HepG2 (cell line): ENCODE measurements around the gene CDC34. TPM values are rescaled to one million over a fixed set of nuclear protein-coding genes. Genes with fewer than 3 reads are reported as not detected.

Experiments
- ADNP ChIP-seq: sonication (generic); formaldehyde crosslinking; IDR thresholded peaks from 2 replicates; pipeline ENCODE4 v1.4.0; 2020; ENCODE audit warnings: missing genetic modification reagents
- AGO1 ChIP-seq: fragments of 200-400 bp; formaldehyde crosslinking; IDR thresholded peaks from 2 replicates; pipeline ENCODE4 v1.6.1; 2017; ENCODE audit warnings: mild to moderate bottlenecking, low read depth, low read length, moderate library complexity; ENCODE audit not compliant: poor library complexity, severe bottlenecking
- CHD4 ChIP-seq: fragments of 200-600 bp; sonication (generic); IDR thresholded peaks from 2 replicates; pipeline ENCODE4 v1.7.0; 2017; ENCODE audit warnings: mild to moderate bottlenecking, low read length, borderline replicate concordance
- HBP1 ChIP-seq: IDR thresholded peaks from 2 replicates; pipeline ENCODE4 v1.6.1; 2016; ENCODE audit warnings: low read depth, control low read depth
- HDAC2 ChIP-seq: sonication (generic); formaldehyde crosslinking; IDR thresholded peaks from 2 replicates; pipeline ENCODE4 v1.4.0; 2020; ENCODE audit warnings: missing genetic modification reagents
- MAZ ChIP-seq, 2 experiments: sonication (generic) in 1 of 2; formaldehyde crosslinking in 1 of 2; IDR thresholded peaks; 2 replicates each; pipeline versions ENCODE4 v1.5.0 to v1.6.1; 2012 to 2020; ENCODE audit warnings: low read depth in 2 of 2, mild to moderate bottlenecking in 2 of 2, borderline replicate concordance in 1 of 2, improper control_type of control experiment in 1 of 2, low read length in 1 of 2, missing genetic modification reagents in 1 of 2, moderate library complexity in 1 of 2
- PATZ1 ChIP-seq: sonication (generic); formaldehyde crosslinking; IDR thresholded peaks from 2 replicates; pipeline ENCODE4 v1.4.0; 2020; ENCODE audit warnings: missing genetic modification reagents
- RORA ChIP-seq: sonication (generic); formaldehyde crosslinking; IDR thresholded peaks from 2 replicates; pipeline ENCODE4 v1.5.0; 2020; ENCODE audit warnings: mild to moderate bottlenecking, missing genetic modification reagents, moderate library complexity
- SALL1 ChIP-seq: sonication (generic); formaldehyde crosslinking; IDR thresholded peaks from 2 replicates; pipeline ENCODE4 v1.8.0; 2022; ENCODE audit warnings: mild to moderate bottlenecking, missing genetic modification reagents
- SP1 ChIP-seq, 2 experiments: fragments of 450-650 bp in 1 of 2; sonication (generic) in 1 of 2; formaldehyde crosslinking in 1 of 2; IDR thresholded peaks; 2 replicates each; pipeline versions ENCODE4 v1.4.0 to v1.6.1; 2016 to 2020; ENCODE audit warnings: missing genetic modification reagents in 1 of 2
- SP2 ChIP-seq: sonication (generic); formaldehyde crosslinking; IDR thresholded peaks from 2 replicates; pipeline ENCODE4 v1.5.1; 2020; ENCODE audit warnings: mild to moderate bottlenecking, missing genetic modification reagents
- STAG1 ChIP-seq: sonication (generic); formaldehyde crosslinking; IDR thresholded peaks from 2 replicates; pipeline ENCODE4 v1.4.0; 2020; ENCODE audit warnings: missing genetic modification reagents
- TAF1 ChIP-seq: sonication (generic); formaldehyde crosslinking; IDR thresholded peaks from 2 replicates; pipeline ENCODE4 v1.4.0; 2020; ENCODE audit warnings: missing genetic modification reagents
- THAP11 ChIP-seq: IDR thresholded peaks from 2 replicates; pipeline ENCODE4 v1.6.1; 2016; ENCODE audit warnings: missing biosample characterization, missing genetic modification reagents
- ZBTB33 ChIP-seq: sonication (generic); formaldehyde crosslinking; IDR thresholded peaks from 2 replicates; pipeline ENCODE4 v1.4.0; 2020; ENCODE audit warnings: missing genetic modification reagents
- ZNF280D ChIP-seq: sonication (generic); formaldehyde crosslinking; IDR thresholded peaks from 2 replicates; pipeline ENCODE4 v1.5.1; 2020; ENCODE audit warnings: mild to moderate bottlenecking, missing genetic modification reagents
- ZNF331 ChIP-seq: sonication (generic); formaldehyde crosslinking; IDR thresholded peaks from 2 replicates; pipeline ENCODE4 v1.4.0; 2020; ENCODE audit warnings: missing genetic modification reagents
- ZNF768 ChIP-seq: sonication (generic); formaldehyde crosslinking; IDR thresholded peaks from 2 replicates; pipeline ENCODE4 v1.4.0; 2020; ENCODE audit warnings: missing genetic modification reagents
- polyA plus RNA-seq, 8 experiments: library from polyadenylated mRNA; depleted of rRNA in 3 of 8; stranded (reverse) in 7 of 8; unstranded in 1 of 8; fragments of >200 nt; fragmentation: Illumina TruSeq in 4 of 8; extraction: Trizol in 4 of 8; gene quantifications; 2 replicates each; pipeline versions ENCODE4 v1.2.1 to v1.2.3, GENCODE V29; 2011 to 2016; ENCODE audit warnings: low read depth in 4 of 8, missing spikeins in 1 of 8, mixed read lengths in 1 of 8; ENCODE audit not compliant: insufficient read depth in 1 of 8
- total RNA-seq, 5 experiments: library from RNA; depleted of rRNA; stranded (reverse); fragments of >200 nt; fragmentation: Illumina TruSeq; extraction: Trizol; gene quantifications; 2 replicates each; pipeline ENCODE4 v1.2.3, GENCODE V29; 2016; ENCODE audit warnings: low read depth in 1 of 5

Gene CDC34
- total and polyA plus RNA-seq, 2 of the 13 experiments (the other 11 are each of a cell fraction or from before 2014, with no cell fraction given): 138 to 150 TPM

- TF ChIP-seq ZNF280D (CRISPR knock-in tag) (no peak), AGO1 (peak; percentile 33), PATZ1 (CRISPR knock-in tag) (peak; percentile 33; the same call in 1 of the 2 replicates), ZBTB33 (0 out of 2 replicates have a peak, but pooled peaks have one; percentile 29), ZNF768 (CRISPR knock-in tag) (peak; percentile 13; the same call in 1 of the 2 replicates), SP2 (CRISPR knock-in tag) (no peak), MAZ (IDR thresholded peaks at IDR 0.05; ENCODE audit: borderline replicate concordance, low read depth, low read length) (no peak), MAZ (CRISPR knock-in tag; IDR thresholded peaks at IDR 0.05; ENCODE audit: low read depth) (peak; percentile 50; the same call in 1 of the 2 replicates), SP1 (IDR thresholded peaks at IDR 0.05) (no peak), SP1 (CRISPR knock-in tag; IDR thresholded peaks at IDR 0.05) (0 out of 2 replicates have a peak, but pooled peaks have one; percentile 19), TAF1 (CRISPR knock-in tag) (peak; percentile 22; the same call in 1 of the 2 replicates), ADNP (CRISPR knock-in tag) (peak; percentile 97), RORA (CRISPR knock-in tag) (no peak), CHD4 (peak; percentile 65; the same call in 1 of the 2 replicates), HDAC2 (CRISPR knock-in tag) (0 out of 2 replicates have a peak, but pooled peaks have one; percentile 39), STAG1 (CRISPR knock-in tag) (peak; percentile 31), THAP11 (CRISPR knock-in tag) (peak; percentile 43; the same call in 1 of the 2 replicates), HBP1 (CRISPR knock-in tag) (no peak), SALL1 (CRISPR knock-in tag) (peak; percentile 40; the same call in 1 of the 2 replicates), ZNF331 (CRISPR knock-in tag) (0 out of 2 replicates have a peak, but pooled peaks have one; percentile 59)
These were observed 36.0 kb upstream of the CDC34 start (continued) for GRCh38 chr19:495402-496111.
